Activated CD4-positive, alpha-beta T cell treated with anti-CD3 and anti-CD28 coated beads, Interleukin-2, amount 50 U/mL, for 1 hour (primary cell): ENCODE results near the gene TDRD3.

ENCODE experiments used
- DNase-seq: peaks from one replicate; pipeline ENCODE4 v3.0.0-alpha.2; 2020

TDRD3 gene

DNA sequence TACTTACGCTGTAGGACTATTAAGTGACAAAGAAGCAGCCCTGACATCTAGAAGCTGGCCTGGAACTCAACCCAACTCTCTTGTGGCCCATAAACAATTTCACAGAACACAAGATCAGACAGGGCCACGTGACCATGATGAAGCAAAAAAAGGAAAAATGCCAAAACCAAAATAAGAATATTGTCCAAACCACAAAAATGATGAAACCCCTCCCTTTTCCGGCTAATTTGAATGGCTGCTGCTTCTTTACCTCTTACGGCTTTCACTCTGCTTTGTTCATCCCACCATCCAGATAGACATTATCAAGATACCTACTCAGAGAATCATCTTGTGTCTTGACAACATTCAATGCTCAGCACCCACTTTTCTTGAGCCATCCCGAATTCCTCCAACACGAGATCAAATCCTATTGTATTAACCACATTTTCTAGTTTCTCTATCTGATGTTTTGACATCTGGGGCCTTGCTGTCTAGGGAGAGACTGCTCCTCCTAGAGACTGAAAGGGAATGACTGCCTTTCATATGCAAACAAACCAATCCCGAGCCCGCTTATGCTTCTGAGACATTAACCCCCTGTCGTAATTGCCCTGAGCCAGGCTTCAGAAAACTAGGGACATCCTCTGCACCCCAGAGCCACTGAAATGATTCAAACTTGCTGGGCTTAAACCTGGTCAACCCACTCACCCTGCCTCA lies 186.3 kb downstream of the TDRD3 start:
- no peak for DNase-seq

DNA sequence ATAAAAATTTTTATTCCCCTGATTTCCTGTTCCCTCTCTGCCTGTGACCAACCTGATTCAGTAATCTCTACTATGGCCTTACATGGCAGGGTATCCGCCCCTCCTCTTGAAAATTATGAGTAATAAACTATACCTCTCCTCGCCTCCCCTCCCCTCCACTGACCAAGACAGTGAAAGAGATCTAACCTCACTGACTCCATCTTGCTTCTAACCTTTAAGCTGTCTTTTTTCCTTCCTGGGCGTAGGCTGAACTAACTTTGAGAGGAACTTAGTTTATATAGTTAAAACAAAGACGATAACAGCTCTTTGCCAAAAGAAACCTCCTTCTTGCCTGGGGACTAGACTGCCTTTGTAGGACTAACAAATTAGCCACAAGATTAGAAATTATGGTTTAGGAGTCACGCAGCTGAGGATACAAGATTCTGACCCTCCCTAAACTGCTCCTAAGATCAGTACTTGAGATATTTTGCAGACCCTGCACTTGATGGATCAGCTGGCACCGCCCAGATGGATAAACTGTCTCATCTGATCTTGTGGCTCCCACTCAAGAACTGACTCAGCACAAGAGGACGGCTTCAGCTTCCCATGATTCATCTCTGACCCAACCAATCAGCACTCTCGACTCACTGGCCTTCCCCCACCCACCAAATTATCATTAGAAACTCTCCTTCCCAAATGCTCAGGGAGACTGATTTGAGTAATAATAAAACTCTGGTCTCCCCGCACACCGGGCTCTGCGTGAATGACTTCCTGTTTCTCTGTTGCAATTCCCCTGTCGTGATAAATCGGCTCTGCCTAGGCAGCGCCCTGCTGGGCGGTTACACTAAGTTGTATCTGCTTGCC lies 187.1 kb downstream of the TDRD3 start:
- no peak for DNase-seq

DNA sequence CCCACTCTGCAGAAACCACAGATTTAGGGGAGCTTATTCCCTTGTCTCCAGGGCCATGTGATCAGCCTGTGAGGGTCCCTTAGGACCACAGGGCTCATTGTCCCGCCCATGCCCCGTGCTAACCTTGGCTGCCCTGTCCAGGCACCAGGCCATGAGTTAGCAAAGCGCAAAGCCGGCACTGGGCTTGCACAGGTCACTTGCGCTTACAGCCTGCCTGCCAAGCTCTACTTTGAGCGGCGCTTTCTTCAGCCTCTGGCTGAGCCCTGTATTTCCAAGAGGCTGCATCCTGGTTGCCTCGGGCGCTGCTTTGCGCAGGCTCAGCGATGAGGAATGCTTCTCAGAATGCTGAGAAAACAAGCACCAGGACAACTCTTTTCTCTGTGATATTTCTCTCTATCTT lies 188.0 kb downstream of the TDRD3 start:
- no peak for DNase-seq

DNA sequence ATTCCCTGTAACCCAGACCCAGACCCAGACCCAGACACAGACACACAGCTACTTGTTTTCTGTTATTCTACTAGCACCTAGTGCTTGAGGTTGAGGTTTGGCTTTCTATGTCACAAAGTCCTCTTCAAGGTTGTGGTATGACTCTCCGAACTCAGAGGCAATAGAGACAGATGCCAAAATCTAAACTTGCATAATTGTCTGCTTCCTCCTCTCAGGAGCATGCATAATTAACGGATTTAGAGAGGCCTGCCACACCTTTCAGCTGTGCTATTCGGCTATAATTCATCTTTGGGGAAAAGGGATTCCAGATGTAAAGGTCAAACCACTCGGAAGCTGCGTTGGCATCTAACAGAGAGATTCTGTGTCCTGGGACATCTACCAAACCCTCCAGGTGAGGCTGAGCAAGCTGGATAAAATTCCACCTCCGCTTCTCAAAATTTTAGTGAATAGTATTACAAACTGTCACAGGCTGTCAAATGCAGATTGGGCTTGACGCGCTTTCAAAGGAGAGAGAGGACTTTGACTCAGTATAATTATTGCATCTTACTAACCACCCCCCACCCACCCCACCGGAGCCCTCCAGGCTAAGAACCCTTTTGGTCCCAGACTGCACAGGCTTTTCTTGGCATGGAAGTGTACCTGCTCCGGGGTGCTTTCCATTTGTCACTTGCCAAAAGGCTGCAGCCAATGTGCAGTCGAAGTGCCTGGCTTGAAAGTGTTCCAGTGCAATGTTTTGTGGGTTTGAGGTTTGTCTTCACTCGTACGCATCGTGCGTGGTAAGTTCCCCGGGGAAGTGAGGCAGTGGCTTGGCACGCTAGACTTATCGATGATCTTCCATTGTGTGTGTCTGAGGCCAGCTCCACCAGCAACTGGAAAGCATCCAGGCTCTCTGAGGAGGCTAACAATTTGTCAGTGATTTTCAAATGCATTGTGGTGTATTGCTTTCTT lies 194.1 kb downstream of the TDRD3 start:
- DNase-seq = no peak

- DNase-seq = no peak
These were observed 206.0 kb downstream of the TDRD3 start for GRCh38 chr13:60603049-60603448.

DNA sequence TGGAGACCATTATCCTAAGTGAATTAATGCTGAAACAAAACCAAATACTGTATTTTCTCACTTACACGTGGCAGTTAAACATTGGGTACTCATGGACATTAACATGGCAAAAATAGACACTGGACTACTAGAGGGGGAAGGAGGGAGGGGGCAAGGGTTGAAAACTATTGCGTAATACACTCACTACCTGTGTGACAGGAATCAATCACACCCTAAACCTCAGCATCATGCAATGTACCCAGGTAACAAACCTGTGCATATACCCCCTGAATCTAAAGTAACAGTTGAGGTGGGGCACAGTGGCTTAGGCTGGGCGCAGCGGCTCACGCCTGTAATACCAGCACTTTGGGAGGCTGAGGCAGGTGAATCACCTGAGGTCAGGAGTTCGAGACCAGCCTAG lies 207.0 kb downstream of the TDRD3 start:
- no peak for DNase-seq

GRCh38 chr13:60608954-60609353 lies 211.9 kb downstream of the TDRD3 start:
- DNase-seq = no peak

DNA sequence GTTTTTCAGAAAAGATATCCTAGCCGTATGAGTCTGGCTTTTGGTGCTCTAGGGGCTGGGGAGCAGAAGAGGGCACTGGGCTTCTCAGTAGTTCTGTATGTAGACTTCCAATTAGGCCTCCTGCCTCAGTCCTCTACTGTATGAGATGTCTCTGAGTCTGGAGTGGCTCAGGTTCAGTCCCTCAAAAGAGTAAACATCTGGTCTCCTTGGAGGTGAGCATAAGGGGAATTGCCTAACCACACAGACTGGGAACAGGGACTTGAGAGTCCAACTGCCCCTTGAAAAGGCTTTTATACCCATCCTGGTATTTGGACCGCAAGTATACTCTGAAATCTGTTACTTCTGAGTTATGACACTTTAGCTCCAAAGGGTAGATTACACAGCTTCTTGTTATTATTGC lies 214.5 kb downstream of the TDRD3 start:
- DNase-seq = no peak

DNA sequence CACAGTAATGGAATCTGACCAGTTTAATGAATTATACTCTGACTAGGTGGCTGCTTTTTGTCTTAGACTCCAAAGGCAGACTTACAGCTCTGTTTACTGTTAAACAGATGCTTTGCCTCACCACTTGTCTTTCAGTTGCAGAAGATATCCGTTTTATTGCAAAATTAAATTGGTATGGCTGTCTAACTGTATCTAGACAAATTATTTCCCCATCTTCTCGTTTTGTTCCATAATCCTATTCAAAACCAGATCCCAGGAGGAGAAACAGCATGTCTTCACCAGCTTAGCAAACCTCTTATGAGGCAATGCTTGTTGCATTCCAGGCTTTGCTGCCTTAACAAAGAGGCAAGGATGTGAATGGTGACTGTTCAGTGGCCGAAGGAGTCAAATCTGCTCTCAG lies 215.6 kb downstream of the TDRD3 start:
- no peak for DNase-seq

GRCh38 chr13:60613080-60613479 lies 216.1 kb downstream of the TDRD3 start:
- DNase-seq = no peak

- no peak for DNase-seq
These were observed 221.1 kb downstream of the TDRD3 start for GRCh38 chr13:60617991-60618733.

- no peak for DNase-seq
These were observed 222.4 kb downstream of the TDRD3 start for GRCh38 chr13:60619461-60619860.

- no peak for DNase-seq
These were observed 223.8 kb downstream of the TDRD3 start for GRCh38 chr13:60620611-60621395.

DNA sequence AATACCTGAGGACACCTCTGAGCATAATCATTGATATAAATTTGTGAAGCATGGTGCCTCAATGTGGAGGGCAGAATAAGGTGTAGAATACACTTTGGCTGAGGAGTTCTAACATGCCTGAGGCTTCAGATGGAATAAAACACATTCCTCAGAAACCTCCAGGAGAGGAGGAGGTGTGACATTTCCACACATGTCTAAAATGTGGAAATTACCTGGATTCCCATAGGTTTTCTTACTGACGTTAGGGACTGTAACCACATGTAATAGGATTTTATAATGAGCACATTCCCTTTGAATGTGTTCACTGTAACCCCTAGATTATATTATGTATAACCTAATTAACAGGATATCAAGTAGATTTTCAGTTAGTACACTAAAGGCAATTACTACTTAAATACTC lies 226.1 kb downstream of the TDRD3 start:
- no peak for DNase-seq
